HG02588 (cell line): ENCODE data around the gene SPINT4.
"Not testable (repeated sequence)": the region's sequence is repeated elsewhere in the genome, so short reads cannot be mapped to it uniquely, and the experiment has no call there.

ENCODE experiments used
- ATAC-seq: cut with Tn5 transposase; IDR thresholded peaks from one replicate; pipeline ENCODE4 v1.9.1; 2021; ENCODE audit warnings: mild to moderate bottlenecking, moderate library complexity; ENCODE audit not compliant: unreplicated experiment

SPINT4 gene

GRCh38 chr20:45764618-45765282, 42.6 kb downstream of the SPINT4 start:
- not testable (repeated sequence) for ATAC-seq

DNA sequence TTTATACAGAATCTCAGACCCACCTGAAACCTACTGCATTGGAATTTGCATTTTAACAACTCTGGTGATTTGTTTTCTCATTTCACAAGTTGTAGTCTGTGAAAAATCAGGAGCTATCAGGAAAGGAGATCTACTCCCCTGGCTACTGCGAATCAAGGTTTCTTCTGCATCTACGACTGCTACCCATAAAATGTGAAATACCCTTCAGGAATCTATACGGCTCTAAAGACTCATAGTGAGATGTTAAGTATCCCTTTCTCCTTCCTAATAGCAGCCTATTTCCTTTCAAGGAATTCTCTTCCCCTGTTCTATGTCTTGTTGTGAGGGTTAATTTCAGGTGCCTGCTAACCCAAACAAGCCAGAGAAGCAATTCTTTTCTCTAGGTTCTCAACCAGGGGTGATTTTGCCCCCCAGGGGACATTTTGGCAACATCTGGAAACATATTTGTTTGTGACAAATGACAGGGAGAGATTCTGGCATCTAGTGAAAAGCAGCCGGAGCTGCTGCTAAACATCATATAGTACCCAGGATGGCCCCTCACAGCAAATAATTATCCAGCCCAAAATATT, 43.2 kb downstream of the SPINT4 start:
- no peak for ATAC-seq

DNA sequence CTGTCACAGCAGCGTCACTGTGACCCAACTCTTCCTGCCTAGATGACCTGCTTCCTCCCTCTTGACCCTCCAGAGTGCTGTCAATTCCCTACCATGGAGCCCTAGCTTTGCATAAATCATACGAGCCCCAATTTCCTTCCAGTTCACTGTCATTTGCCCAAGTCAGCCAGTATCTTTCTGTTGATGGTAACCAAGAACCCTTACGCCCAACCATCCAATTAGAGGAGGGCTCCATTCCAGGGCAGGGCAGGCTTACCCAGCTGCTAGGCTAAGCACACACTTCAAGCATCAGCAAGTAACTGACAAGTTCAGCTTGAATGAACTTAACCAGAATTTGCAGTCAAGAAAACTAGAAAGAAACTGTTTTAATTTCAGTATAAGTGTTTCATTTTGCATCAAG, 43.8 kb downstream of the SPINT4 start:
- ATAC-seq: no peak

DNA sequence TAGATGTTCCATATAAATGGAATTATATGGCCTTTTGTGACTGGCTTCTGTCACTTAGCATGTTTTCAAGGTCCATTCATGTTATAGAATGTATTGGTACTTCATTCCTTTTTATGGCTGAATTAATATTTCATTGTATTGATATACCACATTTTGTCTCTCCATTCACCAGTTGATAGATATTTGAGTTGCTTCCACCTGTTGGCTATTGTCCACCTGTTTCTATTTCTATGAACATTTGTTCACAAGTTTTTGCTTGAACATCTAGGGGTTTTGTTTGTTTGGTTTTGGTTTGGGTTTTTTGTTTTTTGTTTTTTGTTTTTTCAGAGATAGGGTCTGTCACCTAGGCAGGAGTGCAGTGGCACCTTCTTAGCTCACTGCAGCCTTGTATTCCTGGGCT, 46.3 kb downstream of the SPINT4 start:
- ATAC-seq: no peak

GRCh38 chr20:45771182-45771759, 49.1 kb downstream of the SPINT4 start:
- ATAC-seq: no peak

- no peak for ATAC-seq
These were observed 50.5 kb downstream of the SPINT4 start for GRCh38 chr20:45772693-45773092.

DNA sequence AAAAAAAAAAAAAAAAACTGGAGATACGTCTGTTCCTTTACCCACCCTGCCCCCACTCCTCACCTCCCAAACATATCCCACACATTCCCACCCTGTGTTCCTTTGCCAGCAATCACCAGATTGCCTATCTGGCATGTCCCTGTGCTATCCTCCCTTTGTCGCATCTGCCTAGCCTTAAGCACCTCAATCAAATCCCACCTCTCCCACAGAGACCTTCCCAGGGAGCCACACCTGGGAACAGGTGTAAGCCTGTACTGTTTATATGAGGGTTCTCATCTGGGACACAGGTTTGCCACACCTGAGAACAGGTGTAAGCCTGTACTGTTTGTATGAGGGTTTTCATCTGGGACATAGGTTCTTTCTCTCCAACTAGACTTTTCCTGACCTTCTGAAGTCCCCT, 52.8 kb downstream of the SPINT4 start:
- no peak for ATAC-seq

GRCh38 chr20:45775411-45775810, 53.3 kb downstream of the SPINT4 start:
- ATAC-seq: no peak
